Muscle layer of duodenum (tissue), 2 donors: Measurements from ENCODE around the gene SERPINB8.

Experiments
- H3K27ac ChIP-seq: one replicate; pipeline ENCODE4 v1.7.0; 2013; ENCODE audit warnings: mild to moderate bottlenecking, low read length
- H3K27me3 ChIP-seq: one replicate; pipeline ENCODE4 v1.7.0; 2013; ENCODE audit warnings: low read depth, mild to moderate bottlenecking, control low read depth, low read length
- H3K36me3 ChIP-seq, 2 donors: one replicate each; pipeline ENCODE4 v1.7.0; 2013; ENCODE audit warnings: low read length in 2 of 2, control low read depth in 1 of 2, mild to moderate bottlenecking in 1 of 2; ENCODE audit not compliant: insufficient read depth in 2 of 2, control insufficient read depth in 1 of 2
- H3K4me1 ChIP-seq, 2 donors: one replicate each; pipeline ENCODE4 v1.7.0; 2013; ENCODE audit warnings: low read length in 2 of 2, mild to moderate bottlenecking in 2 of 2, control low read depth in 1 of 2, moderate library complexity in 1 of 2; ENCODE audit not compliant: insufficient read depth in 2 of 2, control insufficient read depth in 1 of 2
- H3K4me3 ChIP-seq, 2 donors: one replicate each; pipeline ENCODE4 v1.7.0; 2013; ENCODE audit warnings: low read length in 2 of 2, low read depth in 1 of 2, mild to moderate bottlenecking in 1 of 2
- H3K9me3 ChIP-seq, 2 donors: one replicate each; pipeline ENCODE4 v1.7.0; 2013; ENCODE audit warnings: low read length in 2 of 2, control low read depth in 1 of 2, mild to moderate bottlenecking in 1 of 2; ENCODE audit not compliant: control insufficient read depth in 1 of 2
- donor health status: healthy.

Gene SERPINB8

GRCh38 chr18:63986885-63987284, 17.0 kb downstream of the SERPINB8 start:
- no peaks in the 10 kb centered on the region for H3K4me1 ChIP-seq
- H3K4me3 ChIP-seq = no peak overlapping the region
- H3K27me3 ChIP-seq = no peaks in the 10 kb centered on the region
- no peak overlapping the region for H3K27ac ChIP-seq
- H3K36me3 ChIP-seq = peaks cover 20 to 25% of the 10 kb centered on the region in 2 donors
- H3K9me3 ChIP-seq = no peaks in the 10 kb centered on the region

GRCh38 chr18:63987743-63988142, 17.9 kb downstream of the SERPINB8 start:
- Histone ChIP-seq H3K36me3 (peaks cover 11 to 18% of the 10 kb centered on the region in 2 donors), H3K27me3 (no peaks in the 10 kb centered on the region), H3K27ac (no peak overlapping the region), H3K4me1 (no peaks in the 10 kb centered on the region), H3K9me3 (no peaks in the 10 kb centered on the region), H3K4me3 (no peak overlapping the region)

GRCh38 chr18:63992751-63993150, 22.9 kb downstream of the SERPINB8 start:
- Histone ChIP-seq H3K27me3 (no peaks in the 10 kb centered on the region), H3K4me3 (no peak overlapping the region), H3K9me3 (no peaks in the 10 kb centered on the region), H3K36me3 (no peaks in the 10 kb centered on the region), H3K4me1 (no peaks in the 10 kb centered on the region), H3K27ac (no peak overlapping the region)

- Histone ChIP-seq H3K27ac (no peak overlapping the region), H3K27me3 (no peaks in the 10 kb centered on the region), H3K4me1 (no peaks in the 10 kb centered on the region), H3K4me3 (no peak overlapping the region), H3K36me3 (no peaks in the 10 kb centered on the region), H3K9me3 (no peaks in the 10 kb centered on the region)
These were observed 25.0 kb downstream of the SERPINB8 start for GRCh38 chr18:63994783-63995399.

GRCh38 chr18:63997041-63997440, 27.2 kb downstream of the SERPINB8 start:
- Histone ChIP-seq H3K27me3 (no peaks in the 10 kb centered on the region), H3K27ac (no peak overlapping the region), H3K4me3 (no peak overlapping the region), H3K9me3 (no peaks in the 10 kb centered on the region), H3K4me1 (no peaks in the 10 kb centered on the region), H3K36me3 (no peaks in the 10 kb centered on the region)

GRCh38 chr18:63997606-63998005, 27.7 kb downstream of the SERPINB8 start:
- Histone ChIP-seq H3K27me3 (no peaks in the 10 kb centered on the region), H3K9me3 (no peaks in the 10 kb centered on the region), H3K4me3 (no peak overlapping the region), H3K27ac (no peak overlapping the region), H3K4me1 (no peaks in the 10 kb centered on the region), H3K36me3 (no peaks in the 10 kb centered on the region)

DNA sequence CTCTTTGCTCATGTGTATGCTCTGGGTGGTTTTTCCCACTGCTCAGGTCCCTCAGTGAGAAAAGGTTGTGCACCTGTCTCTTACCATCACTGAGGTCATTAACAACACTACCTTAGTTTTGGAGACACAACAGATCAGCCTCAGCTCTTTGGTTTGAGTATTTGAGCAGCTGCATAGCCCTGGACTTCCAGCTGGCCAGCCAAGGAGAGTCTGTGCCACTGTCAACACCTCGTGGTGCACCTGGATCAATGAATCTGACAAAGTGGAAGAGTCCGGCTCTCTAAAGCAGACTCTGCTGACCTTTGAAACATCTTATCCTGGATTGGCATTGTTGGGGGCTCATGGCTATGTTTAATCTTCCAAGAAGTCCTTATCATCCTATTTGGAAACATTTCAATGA, 30.0 kb downstream of the SERPINB8 start:
- Histone ChIP-seq H3K27ac (no peak overlapping the region), H3K27me3 (no peaks in the 10 kb centered on the region), H3K9me3 (no peaks in the 10 kb centered on the region), H3K4me1 (no peaks in the 10 kb centered on the region), H3K4me3 (no peak overlapping the region), H3K36me3 (no peaks in the 10 kb centered on the region)

DNA sequence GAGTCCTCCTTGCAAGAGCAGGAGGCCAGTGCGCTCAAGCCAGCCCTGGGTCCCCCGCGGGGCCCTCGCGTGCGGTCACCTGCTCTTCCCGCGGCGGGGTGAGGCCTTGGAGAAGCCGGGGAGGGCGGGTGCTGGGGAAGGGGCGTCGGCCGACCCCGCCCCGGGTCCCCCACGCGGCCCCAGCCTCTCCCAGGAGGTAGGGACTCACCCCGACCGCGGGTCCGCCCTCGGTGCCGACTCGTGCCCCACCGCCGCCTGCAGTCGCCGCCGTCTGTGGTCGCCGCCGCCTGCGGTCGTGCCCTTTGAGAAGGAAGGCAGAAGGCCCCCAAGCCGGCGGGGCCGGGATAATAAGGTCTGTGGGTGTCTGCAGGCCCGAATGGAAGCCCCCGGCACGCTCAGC, 32.7 kb downstream of the SERPINB8 start:
- no peaks in the 10 kb centered on the region for H3K9me3 ChIP-seq
- H3K27ac ChIP-seq = no peak overlapping the region
- H3K4me3 ChIP-seq = no peak overlapping the region
- H3K27me3 ChIP-seq = no peaks in the 10 kb centered on the region
- H3K36me3 ChIP-seq = no peaks in the 10 kb centered on the region
- H3K4me1 ChIP-seq = no peaks in the 10 kb centered on the region

- Histone ChIP-seq H3K27me3 (no peaks in the 10 kb centered on the region), H3K9me3 (no peaks in the 10 kb centered on the region), H3K27ac (no peak overlapping the region), H3K4me3 (no peak overlapping the region), H3K4me1 (no peaks in the 10 kb centered on the region), H3K36me3 (no peaks in the 10 kb centered on the region)
These were observed 39.4 kb downstream of the SERPINB8 start for GRCh38 chr18:64009305-64009704.

- H3K4me1 ChIP-seq = no peaks in the 10 kb centered on the region
- H3K9me3 ChIP-seq = no peaks in the 10 kb centered on the region
- no peak overlapping the region for H3K27ac ChIP-seq
- H3K36me3 ChIP-seq = no peaks in the 10 kb centered on the region
- H3K4me3 ChIP-seq = no peak overlapping the region
- H3K27me3 ChIP-seq = no peaks in the 10 kb centered on the region
These were observed 41.6 kb downstream of the SERPINB8 start for GRCh38 chr18:64011513-64011912.

DNA sequence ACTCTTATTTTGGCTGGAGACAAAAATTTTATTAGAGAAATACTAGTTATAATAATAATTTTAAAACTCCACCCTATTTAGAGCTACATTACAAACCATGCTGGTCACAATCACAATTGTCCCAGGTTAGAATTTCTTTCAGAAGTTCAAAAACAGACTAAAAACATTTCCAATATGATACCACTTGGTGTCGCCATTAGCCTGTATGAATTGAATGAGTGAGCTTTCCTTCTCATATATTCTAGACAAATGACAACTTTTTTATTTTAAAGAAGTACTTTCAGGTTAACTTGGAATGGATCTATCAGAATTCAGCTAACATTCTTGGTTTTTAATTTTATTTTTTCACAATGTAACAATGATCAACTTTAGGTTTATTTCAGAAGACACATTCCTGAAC, 48.0 kb downstream of the SERPINB8 start:
- Histone ChIP-seq H3K27me3 (no peaks in the 10 kb centered on the region), H3K4me1 (no peaks in the 10 kb centered on the region)

More for the DNA sequence above, 48.0 kb downstream of the SERPINB8 start:
- no peaks in the 10 kb centered on the region for H3K9me3 ChIP-seq
- H3K4me3 ChIP-seq = no peak overlapping the region
- H3K27ac ChIP-seq = no peak overlapping the region
- no peaks in the 10 kb centered on the region for H3K36me3 ChIP-seq
